Prostate gland (tissue), 2 donors: ENCODE data around the gene MMP10. TPM values are rescaled to one million over a fixed set of nuclear protein-coding genes. Genes with fewer than 3 reads are reported as not detected.

Experiments used
- DNase-seq: peaks from one replicate; pipeline ENCODE4 v3.0.0-alpha.2; 2019; ENCODE audit warnings: low spot score
- H3K27ac ChIP-seq, 2 donors: fragments of 200-600 bp; sonication (generic); 2 replicates each; pipeline ENCODE4 v1.5.1; 2017 to 2019
- H3K27me3 ChIP-seq: fragments of 200-600 bp; sonication (generic); replicated peaks from 2 replicates; pipeline ENCODE4 v1.5.1; 2019; ENCODE audit not compliant: insufficient read depth
- H3K36me3 ChIP-seq, 2 donors: fragments of 200-600 bp; sonication (generic); 1 replicate in 1 of 2; 2 replicates in 1 of 2; pipeline versions ENCODE4 v1.5.1 to v1.8.1; 2017 to 2019
- H3K4me1 ChIP-seq: fragments of 200-600 bp; sonication (generic); replicated peaks from 2 replicates; pipeline ENCODE4 v1.5.1; 2019
- H3K4me3 ChIP-seq, 2 donors: fragments of 200-600 bp; sonication (generic); 2 replicates each; pipeline ENCODE4 v1.5.1; 2017 to 2019
- H3K9me3 ChIP-seq: fragments of 200-600 bp; sonication (generic); 2 replicates; pipeline ENCODE4 v1.5.1; 2017
- POLR2A ChIP-seq: fragments of 450-650 bp; IDR thresholded peaks from one replicate; pipeline ENCODE4 v1.6.1; 2016; ENCODE audit warnings: antibody characterized with exemption, mild to moderate bottlenecking
- POLR2AphosphoS5 ChIP-seq: sonication (generic); formaldehyde crosslinking; IDR thresholded peaks from one replicate; pipeline ENCODE4 v1.6.1; 2017; ENCODE audit warnings: antibody characterized with exemption
- WGBS: methylation state at CpG from one replicate; pipeline ENCODE4 v1.1.5; 2018; 5-methylcytosine and 5-hydroxymethylcytosine counted together
- intact Hi-C: fragments of 100-400 bp; cut with DNase I; formaldehyde crosslinking; loops from one replicate; pipeline ENCODE4 v1.14.2; 2022
- total RNA-seq, 2 donors: library from RNA; depleted of rRNA; stranded (reverse); fragments of >200 nt; gene quantifications; one replicate each; pipeline ENCODE4 v1.1.0, GENCODE V29; 2016
- TF ChIP-seq, protein P1 (sequence below), 4 experiments: fragments of 200-600 bp in 2 of 4; fragments of 450-650 bp in 2 of 4; sonication (generic) in 2 of 4; IDR thresholded peaks; 1 replicate in 3 of 4; 2 replicates in 1 of 4; pipeline ENCODE4 v1.5.1; 2016 to 2019; ENCODE audit warnings: antibody characterized with exemption in 4 of 4, mild to moderate bottlenecking in 2 of 4, moderate library complexity in 2 of 4

The MMP10 gene
- total RNA-seq, 2 donors from 2014 or later, result 0.18 to 3.6 TPM

DNA sequence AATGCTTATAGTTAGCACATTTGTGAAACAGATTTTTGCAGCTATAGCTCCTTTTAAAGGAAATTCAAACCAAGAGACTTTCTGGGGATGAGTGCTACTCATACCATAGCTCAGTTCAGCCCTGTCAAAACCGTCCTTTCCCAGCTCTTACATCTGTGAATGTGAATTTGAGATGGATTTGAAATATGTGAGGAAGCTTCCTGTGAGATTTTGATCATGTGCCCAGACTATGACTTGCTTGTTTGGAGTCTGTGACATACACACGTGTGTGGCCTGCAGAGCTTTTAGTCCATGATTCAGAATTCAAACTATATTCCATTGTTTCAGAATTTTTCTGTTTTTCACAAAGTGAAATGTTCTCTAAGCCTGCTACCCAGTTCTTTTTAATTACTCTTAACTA is 21.9 kb upstream of the MMP10 start:
- TF ChIP-seq, protein P1, sequence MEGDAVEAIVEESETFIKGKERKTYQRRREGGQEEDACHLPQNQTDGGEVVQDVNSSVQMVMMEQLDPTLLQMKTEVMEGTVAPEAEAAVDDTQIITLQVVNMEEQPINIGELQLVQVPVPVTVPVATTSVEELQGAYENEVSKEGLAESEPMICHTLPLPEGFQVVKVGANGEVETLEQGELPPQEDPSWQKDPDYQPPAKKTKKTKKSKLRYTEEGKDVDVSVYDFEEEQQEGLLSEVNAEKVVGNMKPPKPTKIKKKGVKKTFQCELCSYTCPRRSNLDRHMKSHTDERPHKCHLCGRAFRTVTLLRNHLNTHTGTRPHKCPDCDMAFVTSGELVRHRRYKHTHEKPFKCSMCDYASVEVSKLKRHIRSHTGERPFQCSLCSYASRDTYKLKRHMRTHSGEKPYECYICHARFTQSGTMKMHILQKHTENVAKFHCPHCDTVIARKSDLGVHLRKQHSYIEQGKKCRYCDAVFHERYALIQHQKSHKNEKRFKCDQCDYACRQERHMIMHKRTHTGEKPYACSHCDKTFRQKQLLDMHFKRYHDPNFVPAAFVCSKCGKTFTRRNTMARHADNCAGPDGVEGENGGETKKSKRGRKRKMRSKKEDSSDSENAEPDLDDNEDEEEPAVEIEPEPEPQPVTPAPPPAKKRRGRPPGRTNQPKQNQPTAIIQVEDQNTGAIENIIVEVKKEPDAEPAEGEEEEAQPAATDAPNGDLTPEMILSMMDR (IDR thresholded peaks at IDR 0.05), result no peak
- TF ChIP-seq POLR2A, result no peak
- no peak for TF ChIP-seq POLR2AphosphoS5
- DNase-seq, result no peak
- no peaks in the 10 kb centered on the region for H3K4me1 ChIP-seq
- no peaks in the 10 kb centered on the region for H3K36me3 ChIP-seq
- no peak overlapping the region for H3K27ac ChIP-seq
- H3K27me3 ChIP-seq, result no peaks in the 10 kb centered on the region
- H3K9me3 ChIP-seq, result no peaks in the 10 kb centered on the region
- WGBS, result 47% methylated on average over 2 of the region's 2 CpGs
- intact Hi-C loops, result no loop called here
- no peak overlapping the region for H3K4me3 ChIP-seq

DNA sequence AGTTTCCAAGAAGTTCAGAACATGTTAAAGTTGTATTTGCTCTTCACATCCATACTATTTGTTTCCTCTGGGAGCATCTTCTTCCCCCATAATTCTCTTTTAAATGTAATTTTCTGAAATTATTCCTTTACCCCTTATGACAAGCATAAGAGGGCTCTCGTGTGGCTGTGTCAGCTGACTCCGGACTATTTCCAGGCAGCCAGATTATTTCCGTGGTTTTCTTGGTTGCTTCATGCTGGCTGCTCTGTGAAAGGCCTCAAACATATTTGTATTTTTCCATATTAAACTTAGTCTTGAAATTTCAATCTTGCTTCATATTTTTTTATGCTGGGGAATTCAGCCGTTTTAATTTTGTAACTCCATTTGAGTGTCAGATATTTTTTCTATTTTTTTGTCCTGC is 20.3 kb upstream of the MMP10 start:
- no peak overlapping the region for H3K4me3 ChIP-seq
- no peaks in the 10 kb centered on the region for H3K9me3 ChIP-seq
- no peaks in the 10 kb centered on the region for H3K27me3 ChIP-seq
- no peaks in the 10 kb centered on the region for H3K36me3 ChIP-seq
- no peak overlapping the region for H3K27ac ChIP-seq
- intact Hi-C loops, result no loop called here
- TF ChIP-seq, protein P1 (IDR thresholded peaks at IDR 0.05), result no peak
- TF ChIP-seq POLR2AphosphoS5, result no peak
- TF ChIP-seq POLR2A, result no peak
- no peak for DNase-seq
- no peaks in the 10 kb centered on the region for H3K4me1 ChIP-seq
- 83% methylated on average over 4 of the region's 4 CpGs for WGBS

DNA sequence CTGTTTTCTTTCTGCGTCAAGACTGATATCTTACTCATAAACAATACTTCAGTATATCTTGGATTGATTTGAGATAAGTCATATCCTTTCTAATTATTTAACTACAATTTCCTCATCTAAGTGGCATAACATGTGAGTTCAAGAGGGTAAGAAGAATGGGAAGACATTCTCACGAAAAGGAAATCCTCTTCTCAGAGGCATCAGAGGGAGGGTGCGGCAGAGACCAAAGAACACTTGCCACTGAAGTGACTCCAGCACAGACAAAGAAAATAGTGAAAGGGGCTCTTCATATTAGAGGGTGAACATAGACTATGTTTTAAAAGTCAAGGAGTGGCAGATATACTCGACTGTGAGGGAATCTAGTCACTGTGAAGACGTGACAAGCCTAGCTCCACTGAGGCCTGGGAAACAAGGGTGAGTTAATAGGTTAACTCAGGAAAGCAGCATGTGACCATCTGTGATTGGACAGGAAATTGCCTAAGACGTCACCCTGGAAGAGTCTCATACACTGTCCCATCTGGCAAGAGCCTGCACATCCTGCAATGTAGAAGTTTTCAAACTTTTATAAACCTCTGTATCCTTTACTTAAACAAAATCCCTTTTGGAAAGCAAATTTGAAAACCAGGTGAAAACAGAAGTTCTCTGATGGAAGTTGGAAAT is 19.4 kb upstream of the MMP10 start:
- Histone ChIP-seq H3K4me1 (no peaks in the 10 kb centered on the region), H3K27ac (no peak overlapping the region), H3K4me3 (no peak overlapping the region), H3K36me3 (no peaks in the 10 kb centered on the region), H3K9me3 (no peaks in the 10 kb centered on the region), H3K27me3 (no peaks in the 10 kb centered on the region)
- intact Hi-C loops, result no loop called here
- TF ChIP-seq POLR2AphosphoS5, result no peak
- no peak for TF ChIP-seq POLR2A
- TF ChIP-seq, protein P1 (IDR thresholded peaks at IDR 0.05), result no peak
- WGBS, result 77% methylated on average over 6 of the region's 6 CpGs
- DNase-seq, result no peak

DNA sequence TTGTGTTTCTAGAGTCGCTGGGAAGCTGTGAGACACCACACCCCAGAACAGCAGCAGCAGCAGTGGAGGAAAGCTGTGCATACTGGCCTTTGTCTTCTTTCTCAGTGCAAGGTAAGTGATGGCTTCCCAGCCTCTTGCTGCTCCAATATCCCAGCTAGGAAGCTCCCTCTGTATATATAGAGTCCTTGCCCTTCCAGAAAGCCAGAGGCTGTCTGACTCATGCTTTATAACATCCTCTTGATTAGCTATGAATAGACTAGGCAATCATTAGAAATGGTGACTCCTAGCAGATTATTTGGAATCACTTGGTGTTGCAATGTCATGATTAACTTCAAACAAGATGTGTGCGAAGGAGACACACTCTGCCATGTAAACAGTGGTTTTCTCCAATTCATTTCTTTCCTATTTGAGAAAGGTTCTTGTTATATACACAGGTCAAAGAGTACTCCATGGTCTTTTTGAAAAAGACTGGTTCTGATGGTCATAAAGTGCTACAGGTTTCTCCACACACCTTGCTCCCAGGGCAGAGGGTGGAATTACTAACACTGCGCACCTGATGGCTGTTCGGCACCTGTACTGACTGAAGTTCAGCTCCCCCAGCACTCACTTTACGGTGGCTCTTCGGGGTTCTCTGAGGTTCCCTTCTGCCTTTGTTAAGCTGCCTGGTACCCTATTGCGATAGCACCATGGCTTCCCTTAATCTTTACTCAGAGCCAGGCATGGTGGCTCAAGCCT is 17.8 kb upstream of the MMP10 start, which contains the start of gene MMP1:
Gene MMP1 (minus strand): TSS at position 149 of the 735 bp plus-strand sequence. CDS start 68 bp downstream, at position 81.
- Histone ChIP-seq H3K4me1 (no peaks in the 10 kb centered on the region), H3K4me3 (no peak within 1 kb of the TSS), H3K9me3 (no peaks in the 10 kb centered on the region), H3K27ac (no peak within 1 kb of the TSS), H3K27me3 (no peaks in the 10 kb centered on the region), H3K36me3 (no peaks in the 10 kb centered on the region)
- no peak for DNase-seq
- 94% methylated on average over 7 of the region's 7 CpGs for WGBS
- no peak for TF ChIP-seq POLR2AphosphoS5
- no peak for TF ChIP-seq POLR2A
- TF ChIP-seq, protein P1 (IDR thresholded peaks at IDR 0.05), result no peak
- intact Hi-C loops, result no loop called here

DNA sequence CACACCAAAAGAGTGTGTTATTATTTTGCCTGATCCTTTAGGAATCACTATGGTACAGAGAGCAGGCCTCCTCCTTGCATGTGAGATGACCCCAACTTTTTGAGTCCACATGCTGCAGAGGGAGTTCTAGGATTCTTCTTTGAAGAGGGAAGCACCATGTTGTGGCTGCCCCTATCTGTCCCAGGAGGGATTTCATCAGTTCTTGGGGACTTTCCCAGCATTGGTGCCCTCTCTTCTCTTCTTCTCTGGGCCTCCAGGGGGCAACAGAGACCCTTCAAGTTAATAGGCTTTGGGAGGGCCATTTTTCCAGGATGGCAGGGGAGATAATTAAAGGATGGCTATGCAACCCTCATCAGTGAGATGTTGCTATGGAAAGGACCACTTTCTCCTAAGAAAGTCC is 14.0 kb upstream of the MMP10 start:
- H3K4me3 ChIP-seq, result no peak overlapping the region
- no peaks in the 10 kb centered on the region for H3K36me3 ChIP-seq
- H3K27ac ChIP-seq, result no peak overlapping the region
- no peaks in the 10 kb centered on the region for H3K27me3 ChIP-seq
- intact Hi-C loops, result no loop called here
- no peaks in the 10 kb centered on the region for H3K4me1 ChIP-seq
- no peaks in the 10 kb centered on the region for H3K9me3 ChIP-seq
- TF ChIP-seq, protein P1 (IDR thresholded peaks at IDR 0.05), result no peak
- DNase-seq, result no peak
